Activated CD4-positive, alpha-beta T cell treated with anti-CD3 and anti-CD28 coated beads, Interleukin-2, Interleukin-6, amounts not matched to agents 100 ng/mL and 50 ng/mL, durations not matched to agents 16 hours and 8 hours (primary cell): Measurements from ENCODE around the gene CUX1.
"Not testable (repeated sequence)": the region's sequence is repeated elsewhere in the genome, so short reads cannot be mapped to it uniquely, and the experiment has no call there.

Experiments
- DNase-seq: peaks from one replicate; pipeline ENCODE4 v3.0.0-alpha.2; 2020

Gene CUX1

DNA sequence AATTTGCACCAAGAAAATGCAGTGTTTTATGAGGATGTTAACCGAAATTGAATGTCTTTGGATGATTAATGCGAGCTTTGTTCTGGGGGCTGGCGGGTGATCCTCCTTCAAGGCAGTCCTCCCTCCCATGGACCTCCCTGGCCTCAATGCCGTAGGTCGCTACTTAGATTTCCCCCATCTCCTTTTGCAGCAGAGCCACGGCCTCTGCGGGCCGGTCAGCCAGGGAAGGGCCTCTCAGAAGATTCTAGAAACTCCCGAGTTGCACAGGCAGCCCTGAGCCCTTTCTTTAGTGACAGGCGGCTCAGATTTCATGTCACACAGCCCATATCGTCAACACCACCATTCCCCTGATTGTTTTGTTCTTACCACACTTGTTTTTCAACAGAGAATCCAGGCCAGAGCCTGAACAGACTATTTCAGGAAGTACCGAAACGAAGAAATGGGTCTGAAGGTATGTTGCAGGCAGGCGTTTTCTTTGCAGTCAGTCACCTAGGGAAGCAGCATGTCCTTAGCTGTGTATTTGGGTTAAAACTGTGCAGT lies 381.1 kb downstream of the CUX1 start:
- DNase-seq = no peak

- DNase-seq = no peak
Observed at GRCh38 chr7:102201576-102201975, 384.1 kb downstream of the CUX1 start.

DNA sequence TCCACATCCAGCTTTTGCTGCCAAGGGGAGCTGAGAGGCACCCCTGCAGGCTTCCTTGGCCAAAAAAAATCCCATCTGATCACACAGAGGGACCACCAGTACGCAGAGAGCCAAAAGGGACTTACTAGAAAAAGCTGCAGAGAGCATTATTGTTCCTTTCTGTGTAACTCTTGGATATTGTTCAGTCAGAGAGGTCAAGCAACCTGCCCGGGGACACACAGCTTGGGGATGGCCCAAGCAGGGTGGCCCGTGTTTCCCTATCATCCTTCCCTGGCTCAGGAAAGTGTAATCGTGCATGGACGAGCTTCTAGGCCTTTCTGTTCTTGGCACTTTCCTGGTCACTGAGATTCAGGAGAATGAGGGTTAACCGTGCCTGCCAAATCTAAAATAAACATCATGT lies 385.1 kb downstream of the CUX1 start:
- no peak for DNase-seq

DNA sequence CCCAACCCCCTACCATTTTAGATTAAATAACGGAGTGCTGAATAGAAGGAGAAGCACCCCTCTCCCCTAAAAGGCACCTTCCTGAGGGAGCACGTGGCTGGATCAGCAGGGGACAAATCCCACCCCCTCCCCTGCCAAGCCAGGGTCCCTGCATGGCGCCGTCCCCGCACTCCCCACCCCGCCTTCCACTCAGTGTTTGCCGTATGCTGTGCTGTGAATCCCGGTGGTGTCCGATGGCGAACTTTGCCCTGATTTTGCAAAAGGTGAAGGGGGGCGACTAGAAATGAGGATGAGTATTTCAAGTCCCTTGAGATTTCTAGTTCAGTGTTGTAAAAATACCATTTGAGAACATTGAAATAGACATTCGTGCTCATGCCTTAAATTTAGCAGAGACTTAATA lies 385.8 kb downstream of the CUX1 start:
- DNase-seq = no peak

GRCh38 chr7:102204212-102204611 lies 386.8 kb downstream of the CUX1 start:
- DNase-seq = no peak

DNA sequence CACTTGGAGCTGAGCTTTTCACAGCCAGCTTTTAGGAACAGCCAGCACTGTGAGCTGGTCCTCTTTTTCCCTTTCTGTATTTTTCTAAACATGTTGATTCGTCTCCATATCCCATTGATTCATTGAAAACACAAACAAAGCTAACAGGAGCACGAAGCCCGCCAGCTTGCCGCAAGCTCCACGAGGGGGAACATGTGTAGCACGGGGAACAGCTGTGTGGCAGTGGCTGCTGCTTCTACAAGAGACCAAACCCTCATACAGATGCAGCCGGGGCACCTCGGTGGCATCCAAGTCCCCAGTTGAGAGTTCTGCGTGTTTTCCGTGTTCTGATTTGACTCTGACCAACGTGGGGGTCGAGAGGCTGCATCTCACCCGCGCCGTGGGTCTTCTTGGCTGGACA lies 388.5 kb downstream of the CUX1 start:
- DNase-seq = no peak

DNA sequence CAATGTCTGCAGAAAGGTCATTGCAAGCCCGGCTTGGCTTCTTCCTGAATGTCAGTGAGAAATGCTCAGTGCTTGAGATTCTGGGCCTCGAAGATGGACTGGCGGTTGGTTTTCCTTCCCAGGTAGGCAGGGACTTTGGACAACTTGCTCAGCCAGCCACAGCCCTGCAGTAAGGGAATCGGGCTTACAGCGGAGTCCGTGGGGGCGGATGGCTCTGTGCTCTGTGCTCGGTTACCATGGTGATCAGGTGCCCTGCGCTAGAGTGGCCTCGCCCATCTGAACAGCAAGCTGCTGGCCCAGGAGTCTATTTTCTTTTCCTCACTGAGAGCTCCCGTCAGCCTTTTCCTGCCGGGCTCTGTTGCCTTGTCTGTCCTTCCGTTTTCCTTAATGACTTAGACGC lies 391.4 kb downstream of the CUX1 start:
- no peak for DNase-seq

DNA sequence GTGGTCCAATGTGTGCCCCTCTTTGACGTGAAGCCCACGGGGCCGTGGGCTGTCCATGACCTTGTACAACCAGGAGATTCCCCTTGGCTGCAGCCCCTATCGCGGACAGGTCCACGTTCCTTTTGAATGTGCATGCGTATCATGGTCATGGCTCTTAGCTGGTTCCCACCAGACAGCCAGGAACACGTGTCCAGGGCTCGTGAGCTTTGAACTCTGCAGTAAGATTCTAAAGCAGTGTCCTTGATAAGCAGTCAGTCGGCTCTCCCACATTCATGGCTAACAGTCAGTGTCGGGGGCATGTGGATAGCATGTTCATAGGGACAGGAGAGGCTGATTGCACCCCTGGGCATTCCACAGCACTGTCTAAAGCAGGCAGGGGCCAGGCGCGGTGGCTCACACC lies 393.4 kb downstream of the CUX1 start:
- no peak for DNase-seq

DNA sequence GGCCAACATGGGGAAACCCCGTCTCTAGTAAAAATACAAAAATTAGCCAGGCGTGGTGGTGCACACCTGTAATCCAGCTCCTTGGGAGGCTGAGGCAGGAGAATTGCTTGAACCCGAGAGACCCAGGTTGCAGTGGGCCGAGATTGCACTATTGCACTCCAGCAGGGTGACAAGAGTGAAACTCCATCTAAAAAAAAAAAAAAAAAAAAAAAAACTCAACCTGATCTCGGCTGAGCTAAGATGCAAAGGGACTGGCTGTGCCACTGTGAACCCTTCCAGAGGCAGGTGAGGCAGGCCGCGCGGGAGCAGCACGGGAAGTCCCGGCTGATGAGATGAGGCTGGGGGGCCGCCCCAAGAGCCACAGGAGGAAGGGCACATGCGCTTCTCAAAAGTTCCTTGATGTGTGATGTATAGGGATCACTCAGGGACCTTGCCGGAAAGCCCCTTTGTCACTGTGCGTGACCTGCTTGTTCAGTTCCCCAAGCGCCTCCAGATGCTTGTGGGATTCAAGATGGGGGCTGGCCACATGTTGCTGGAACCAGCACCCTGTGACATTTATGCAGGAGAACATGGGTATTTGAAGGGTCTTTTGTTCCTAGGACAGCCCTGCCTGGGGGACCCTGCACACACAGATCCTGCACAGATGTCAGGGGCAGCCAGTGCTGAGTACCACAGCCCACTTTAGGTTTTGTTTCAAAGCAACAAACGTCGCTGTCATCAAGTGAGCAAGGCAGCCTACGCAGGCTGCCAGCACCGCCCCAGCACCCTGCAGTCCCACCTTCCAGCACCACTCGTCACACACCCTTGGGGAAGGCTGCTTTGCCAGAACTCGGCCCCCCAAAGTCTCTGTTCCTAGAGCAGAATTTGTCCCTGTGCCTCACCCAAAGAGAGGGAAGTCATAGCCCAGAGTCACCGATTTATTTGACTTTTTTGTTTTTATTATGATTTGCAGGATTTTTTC lies 394.4 kb downstream of the CUX1 start:
- no peak for DNase-seq

DNA sequence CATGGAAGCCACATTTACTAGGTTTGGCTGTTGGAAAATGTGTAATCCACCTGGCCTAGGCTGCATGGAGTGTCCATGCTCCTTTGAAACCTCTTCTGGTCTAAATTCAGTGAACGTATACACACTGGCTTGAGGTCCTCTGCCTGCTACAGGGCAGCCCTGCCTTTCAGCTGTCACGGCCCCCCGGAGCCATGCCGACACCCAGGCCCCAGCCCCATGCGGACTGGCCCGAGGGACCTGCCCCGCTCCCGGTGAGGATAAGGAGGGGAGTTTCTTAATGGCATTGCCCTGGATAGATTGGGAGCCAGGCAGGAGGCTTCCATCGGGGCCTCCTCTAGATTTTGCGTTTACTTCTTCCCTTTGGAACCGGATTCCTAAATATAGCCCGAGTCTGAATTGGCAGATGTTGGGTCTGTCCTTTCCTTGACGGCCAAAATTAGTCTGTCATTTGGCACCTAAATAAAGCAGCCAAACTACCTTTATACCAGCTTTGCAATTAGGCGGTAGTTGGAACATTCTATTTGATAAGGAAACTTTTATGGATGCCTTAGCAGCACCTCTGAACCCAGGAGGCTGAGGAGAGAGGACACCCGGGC lies 397.1 kb downstream of the CUX1 start:
- DNase-seq = no peak

- no peak for DNase-seq
Observed at GRCh38 chr7:102215256-102215655, 397.8 kb downstream of the CUX1 start.

DNA sequence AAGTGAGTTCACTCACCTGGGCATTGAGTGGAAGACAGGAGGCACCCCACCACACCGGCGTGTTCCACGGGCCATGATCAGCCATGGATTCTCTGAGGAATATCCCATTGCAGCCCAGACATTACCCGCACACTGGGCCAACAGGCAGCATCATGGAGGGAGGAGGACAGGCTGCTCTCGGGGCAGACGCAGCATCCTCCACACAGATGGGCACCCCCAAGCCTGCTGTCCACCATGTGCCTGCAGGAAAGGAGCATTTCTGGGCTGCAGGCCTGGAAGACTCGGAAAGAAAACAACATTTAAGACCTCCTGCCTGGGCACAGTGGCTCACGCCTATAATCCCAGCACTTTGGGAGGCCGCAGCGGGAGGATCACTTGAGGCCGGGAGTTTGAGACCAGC lies 398.3 kb downstream of the CUX1 start:
- DNase-seq = no peak

- no peak for DNase-seq
Observed at GRCh38 chr7:102216573-102217314, 399.3 kb downstream of the CUX1 start.

- DNase-seq = no peak
Observed at GRCh38 chr7:102220229-102220850, 402.9 kb downstream of the CUX1 start.

DNA sequence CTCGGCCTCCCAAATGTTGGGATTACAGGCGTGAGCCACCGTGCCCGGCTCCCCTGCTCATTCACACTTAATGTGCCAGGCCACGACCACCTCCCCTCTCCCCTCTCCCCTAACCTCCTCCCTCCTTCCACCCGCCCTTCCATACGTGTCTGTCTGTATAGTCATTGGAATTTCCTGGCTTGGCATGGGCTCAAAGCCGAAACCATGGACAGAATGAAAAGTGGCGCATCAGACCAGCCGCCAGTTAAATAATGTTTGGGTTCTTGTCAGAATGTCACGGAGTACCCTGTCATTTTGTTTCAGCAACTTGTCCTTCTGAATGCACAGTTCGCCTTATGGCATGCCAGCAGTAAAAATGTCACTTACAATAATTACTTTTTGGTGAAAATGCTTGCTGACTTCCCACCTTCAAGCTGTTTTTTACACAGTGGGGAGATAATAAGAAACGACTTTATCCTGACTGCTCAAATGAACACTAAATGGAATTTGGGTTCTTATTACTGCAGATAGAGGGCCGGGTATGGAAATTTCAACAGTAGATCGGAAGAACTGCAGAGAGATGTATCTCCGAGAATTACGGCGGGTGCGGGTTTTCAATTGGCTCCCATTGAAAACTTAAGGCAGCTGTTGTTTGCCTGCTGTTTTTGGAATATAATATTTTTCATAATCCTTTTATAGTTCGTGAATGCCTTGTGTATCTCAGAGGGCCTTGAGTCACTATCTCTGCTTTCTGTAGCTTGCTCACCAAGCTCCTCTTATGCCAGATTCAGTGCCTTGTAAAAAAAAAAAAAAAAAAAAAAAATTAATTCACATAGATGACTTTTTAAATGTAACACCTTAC lies 403.8 kb downstream of the CUX1 start:
- no peak for DNase-seq

GRCh38 chr7:102221961-102222360 lies 404.5 kb downstream of the CUX1 start:
- DNase-seq = no peak

GRCh38 chr7:102222445-102222844 lies 405.0 kb downstream of the CUX1 start:
- no peak for DNase-seq

DNA sequence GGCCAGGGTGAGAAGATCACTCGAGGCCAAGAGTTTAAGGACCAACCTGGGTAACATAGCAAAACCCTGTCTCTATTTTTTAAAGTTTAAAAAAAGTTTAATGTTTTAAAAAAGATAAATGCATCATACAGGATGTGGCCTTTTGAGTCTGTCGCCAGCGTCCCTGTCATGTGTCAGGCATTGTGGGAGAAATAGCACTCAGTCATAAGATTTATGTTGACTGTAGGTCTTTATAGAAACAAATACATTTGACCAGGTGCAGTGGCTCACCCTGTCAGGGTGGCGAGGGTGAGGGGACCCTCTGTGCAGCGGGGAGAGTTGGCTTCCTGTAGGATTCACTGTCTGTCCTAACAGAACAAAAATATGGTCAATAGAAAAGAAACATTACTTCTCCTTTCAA lies 405.8 kb downstream of the CUX1 start:
- no peak for DNase-seq

- no peak for DNase-seq
Observed at GRCh38 chr7:102225025-102225424, 407.6 kb downstream of the CUX1 start.

DNA sequence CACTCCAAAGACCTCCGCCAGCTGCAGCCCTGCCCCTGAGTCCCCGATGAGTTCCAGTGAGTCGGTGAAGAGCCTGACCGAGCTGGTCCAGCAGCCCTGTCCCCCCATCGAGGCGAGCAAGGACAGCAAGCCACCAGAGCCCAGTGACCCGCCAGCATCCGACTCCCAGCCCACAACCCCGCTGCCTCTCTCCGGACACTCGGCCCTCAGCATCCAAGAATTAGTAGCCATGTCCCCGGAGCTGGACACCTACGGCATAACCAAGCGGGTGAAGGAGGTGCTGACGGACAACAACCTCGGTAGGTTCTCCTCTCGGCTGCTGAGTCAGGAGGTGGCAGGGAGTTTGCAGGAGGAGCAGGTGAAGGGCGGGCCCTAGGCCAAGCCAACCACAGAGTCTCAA lies 409.9 kb downstream of the CUX1 start:
- no peak for DNase-seq

DNA sequence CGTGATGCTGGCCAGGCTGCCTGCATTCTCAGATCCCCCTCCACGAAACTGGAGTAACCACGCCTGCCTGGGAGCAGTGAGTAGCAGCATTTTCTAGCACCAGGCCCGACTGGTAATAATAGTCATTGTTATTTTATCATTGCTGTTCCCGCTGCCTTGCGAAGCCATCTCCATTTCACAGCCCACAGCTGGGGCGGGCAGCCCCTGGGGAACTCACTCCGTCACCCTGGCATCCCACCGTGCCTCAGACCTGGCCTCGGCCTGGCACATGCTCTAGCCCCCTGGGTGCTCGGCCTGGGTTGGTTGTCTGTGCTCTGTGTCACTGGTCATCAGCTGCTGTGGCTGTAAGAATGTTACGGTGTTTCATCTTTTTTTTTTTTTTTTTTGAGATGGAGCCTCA lies 411.5 kb downstream of the CUX1 start:
- no peak for DNase-seq

GRCh38 chr7:102230162-102230561 lies 412.7 kb downstream of the CUX1 start:
- not testable (repeated sequence) for DNase-seq
